HepG2 (cell line): ENCODE data around the gene TRMT1L. TPM values are rescaled to one million over a fixed set of nuclear protein-coding genes. Genes with fewer than 3 reads are reported as not detected.
A peak's percentile ranks its signal among the peaks of the same experiment; 100 is the strongest.

ENCODE experiments used
- ATAC-seq: fragments of 200-7000 bp; cut with Tn5 transposase; 3 replicates; pipeline ENCODE4 v1.9.1; 2020; ENCODE audit warnings: mild to moderate bottlenecking, moderate library complexity
- BruUV-seq: library from RNA; stranded (reverse); fragments of 400-500 nt; replicated peaks from 2 replicates; lab custom pipeline; 2021; lab: Mats Ljungman, UMichigan
- CTCF ChIA-PET: fragments of 300-600 bp; formaldehyde crosslinking; extraction: SDS; loops from one replicate; lab custom pipeline; 2021; ENCODE audit warnings: low total read pairs, inconsistent platforms, low intra/inter-chr PET ratio; lab: Yijun Ruan, JAX
- POLR2A ChIA-PET: fragments of 350-600 bp; sonication (Branson Sonifier 250); formaldehyde crosslinking; loops from one replicate; lab custom pipeline; 2020; ENCODE audit warnings: antibody characterized with exemption, inconsistent platforms; lab: Yijun Ruan, JAX
- DNase-seq: peaks from one replicate; pipeline ENCODE4 v3.0.0-alpha.2; 2015; ENCODE audit warnings: low spot score
- FAIRE-seq: peaks from 3 replicates; lab custom pipeline; 2011; peaks lifted over from hg19 to GRCh38; lab: Jason Lieb, UNC
- H2AFZ ChIP-seq: one replicate; pipeline ENCODE4 v1.6.1; 2011; ENCODE audit warnings: low read length, inconsistent platforms
- H3K27ac ChIP-seq: fragments of 300-600 bp; 3 replicates; pipeline ENCODE4 v1.8.0; 2011; ENCODE audit warnings: mixed run types, mild to moderate bottlenecking, mixed read lengths, low read length, inconsistent platforms; ENCODE audit not compliant: insufficient read depth; ENCODE audit errors: extremely low read length
- H3K27me3 ChIP-seq, 2 experiments: fragments of 200-600 bp in 1 of 2; 2 replicates in 1 of 2; 3 replicates in 1 of 2; pipeline versions ENCODE4 v1.6.0 to v1.8.0; 2011; ENCODE audit warnings: low read length in 2 of 2, mild to moderate bottlenecking in 2 of 2, moderate library complexity in 2 of 2, inconsistent platforms in 1 of 2; ENCODE audit not compliant: insufficient read depth in 2 of 2, control insufficient read depth in 1 of 2
- H3K36me3 ChIP-seq, 2 experiments: fragments of 200-600 bp in 1 of 2; replicated peaks in 1 of 2; 2 replicates in 1 of 2; 3 replicates in 1 of 2; pipeline versions ENCODE4 v1.5.1 to v1.8.0; 2011; ENCODE audit warnings: low read length in 2 of 2, inconsistent platforms in 1 of 2; ENCODE audit not compliant: insufficient read depth in 2 of 2, control insufficient read depth in 1 of 2
- H3K4me1 ChIP-seq: 2 replicates; pipeline ENCODE4 v1.5.1; 2012; ENCODE audit warnings: low read length, inconsistent platforms; ENCODE audit not compliant: insufficient read depth
- H3K4me2 ChIP-seq: 2 replicates; pipeline ENCODE4 v1.6.0; 2011; ENCODE audit warnings: low read depth, low read length, inconsistent platforms
- H3K4me3 ChIP-seq, 3 experiments: fragments of 200-600 bp in 1 of 3; sonication (generic), shearing (Covaris generic) in 1 of 3; replicated peaks in 1 of 3; 2 replicates each; pipeline ENCODE4 v1.5.1; 2011 to 2016; ENCODE audit warnings: low read length in 3 of 3, inconsistent platforms in 2 of 3, low read depth in 2 of 3, mild to moderate bottlenecking in 2 of 3, control low read depth in 1 of 3, mixed read lengths in 1 of 3; ENCODE audit not compliant: insufficient read depth in 1 of 3
- H3K79me2 ChIP-seq: one replicate; pipeline ENCODE4 v1.6.1; 2011; ENCODE audit warnings: low read length, inconsistent platforms; ENCODE audit not compliant: insufficient read depth
- H3K9ac ChIP-seq: 2 replicates; pipeline ENCODE4 v1.6.0; 2011; ENCODE audit warnings: mild to moderate bottlenecking, low read depth, low read length, inconsistent platforms; ENCODE audit not compliant: insufficient read depth
- H3K9me3 ChIP-seq: 2 replicates; pipeline ENCODE4 v1.5.1; 2012; ENCODE audit warnings: mild to moderate bottlenecking, low read length
- H4K20me1 ChIP-seq: 2 replicates; pipeline ENCODE4 v1.6.0; 2011; ENCODE audit warnings: inconsistent platforms, mild to moderate bottlenecking, low read length, moderate library complexity; ENCODE audit not compliant: insufficient read depth
- GPBP1L1 ChIP-seq: sonication (generic); formaldehyde crosslinking; IDR thresholded peaks from 2 replicates; pipeline ENCODE4 v1.5.0; 2020; ENCODE audit warnings: mild to moderate bottlenecking, missing genetic modification reagents
- HIC2 ChIP-seq: sonication (generic); formaldehyde crosslinking; IDR thresholded peaks from 2 replicates; pipeline ENCODE4 v1.9.0; 2022; ENCODE audit warnings: low read depth, missing genetic modification reagents
- KDM6A ChIP-seq: IDR thresholded peaks from 2 replicates; pipeline ENCODE4 v1.6.1; 2016; ENCODE audit warnings: low read depth
- MED8 ChIP-seq: sonication (generic); formaldehyde crosslinking; IDR thresholded peaks from 2 replicates; pipeline ENCODE4 v1.8.1; 2023; ENCODE audit warnings: mild to moderate bottlenecking, missing genetic modification reagents; ENCODE audit not compliant: insufficient replicate concordance
- MXD4 ChIP-seq: IDR thresholded peaks from 2 replicates; pipeline ENCODE4 v1.6.1; 2016; ENCODE audit warnings: mild to moderate bottlenecking, missing biosample characterization, missing genetic modification reagents
- NCOR1 ChIP-seq: fragments of 200-600 bp; sonication (generic); IDR thresholded peaks from 2 replicates; pipeline ENCODE4 v1.7.0; 2017; ENCODE audit warnings: antibody characterized with exemption, low read length, borderline replicate concordance
- PLRG1 ChIP-seq: fragments of 450-650 bp; conservative IDR thresholded peaks from 2 replicates; pipeline ENCODE4 v1.6.1; 2016
- POLR2G ChIP-seq: fragments of 200-400 bp; formaldehyde crosslinking; IDR thresholded peaks from 2 replicates; pipeline ENCODE4 v1.6.1; 2018; ENCODE audit warnings: mild to moderate bottlenecking, low read depth, low read length, moderate library complexity
- RBFOX2 ChIP-seq: fragments of 200-400 bp; formaldehyde crosslinking; IDR thresholded peaks from 2 replicates; pipeline ENCODE4 v1.6.1; 2017; ENCODE audit warnings: low read depth, mild to moderate bottlenecking, low read length
- TEF ChIP-seq: sonication (generic); formaldehyde crosslinking; IDR thresholded peaks from 2 replicates; pipeline ENCODE4 v1.5.0; 2020; ENCODE audit warnings: missing genetic modification reagents
- ZIK1 ChIP-seq: sonication (generic); formaldehyde crosslinking; IDR thresholded peaks from 2 replicates; pipeline ENCODE4 v1.5.0; 2020; ENCODE audit warnings: mild to moderate bottlenecking, low read depth, missing genetic modification reagents, borderline replicate concordance
- ZNF33B ChIP-seq: sonication (generic); formaldehyde crosslinking; IDR thresholded peaks from 2 replicates; pipeline ENCODE4 v1.5.1; 2020; ENCODE audit warnings: mild to moderate bottlenecking, missing genetic modification reagents
- ZNF383 ChIP-seq: sonication (generic); formaldehyde crosslinking; IDR thresholded peaks from 2 replicates; pipeline ENCODE4 v1.4.0; 2020; ENCODE audit warnings: missing genetic modification reagents, mild to moderate bottlenecking, borderline replicate concordance
- ZNF562 ChIP-seq: sonication (generic); formaldehyde crosslinking; IDR thresholded peaks from 2 replicates; pipeline ENCODE4 v1.8.0; 2022; ENCODE audit warnings: missing genetic modification reagents, borderline replicate concordance
- ZNF609 ChIP-seq: sonication (generic); formaldehyde crosslinking; IDR thresholded peaks from 2 replicates; pipeline ENCODE4 v1.4.0; 2020; ENCODE audit warnings: mild to moderate bottlenecking, missing genetic modification reagents, borderline replicate concordance
- WGBS: methylation state at CpG from one replicate; pipeline ENCODE4 v1.1.6; 2017; ENCODE audit warnings: low lambda C conversion rate; 5-methylcytosine and 5-hydroxymethylcytosine counted together
- in situ Hi-C: cut with HindIII; loops from 2 replicates; pipeline ENCODE4 v1.10.0; 2017; ENCODE audit warnings: low pct_unique_long_range_greater_than_20kb; ENCODE audit not compliant: extremely low pct_ligation_motif_present
- intact Hi-C: fragments of 100-400 bp; cut with micrococcal nuclease; formaldehyde crosslinking; loops from one replicate; pipeline ENCODE4 v1.10.0; 2022; ENCODE audit not compliant: unreplicated experiment
- polyA plus RNA-seq, 8 experiments: library from polyadenylated mRNA; depleted of rRNA in 3 of 8; stranded (reverse) in 7 of 8; unstranded in 1 of 8; fragments of >200 nt; fragmentation: Illumina TruSeq in 4 of 8; extraction: Trizol in 4 of 8; gene quantifications; 2 replicates each; pipeline versions ENCODE4 v1.2.1 to v1.2.3, GENCODE V29; 2011 to 2016; ENCODE audit warnings: low read depth in 4 of 8, missing spikeins in 1 of 8, mixed read lengths in 1 of 8; ENCODE audit not compliant: insufficient read depth in 1 of 8
- total RNA-seq, 5 experiments: library from RNA; depleted of rRNA; stranded (reverse); fragments of >200 nt; fragmentation: Illumina TruSeq; extraction: Trizol; gene quantifications; 2 replicates each; pipeline ENCODE4 v1.2.3, GENCODE V29; 2016; ENCODE audit warnings: low read depth in 1 of 5

Gene TRMT1L
- total and polyA plus RNA-seq, 2 of the 13 experiments (the other 11 are each of a cell fraction or from before 2014, with no cell fraction given), result 17.9 to 19.2 TPM

GRCh38 chr1:185156288-185156853 is 382 bp downstream of the TRMT1L start:
- Histone ChIP-seq H3K36me3 (no peaks in the 10 kb centered on the region), H3K4me1 (peaks cover 26% of the 10 kb centered on the region), H4K20me1 (no peaks in the 10 kb centered on the region), H3K4me3 (peak overlapping the region; percentile 92 to 94 (median 93)), H3K79me2 (peaks cover 20% of the 10 kb centered on the region), H3K4me2 (peak overlapping the region; percentile 80), H2AFZ (no peak overlapping the region), H3K27ac (peak overlapping the region; percentile 91), H3K9ac (peak overlapping the region; percentile 88), H3K9me3 (no peaks in the 10 kb centered on the region), H3K27me3 (no peaks in the 10 kb centered on the region; a peak in 1 of 5 replicates)
- ChIA-PET POLR2A (interaction anchor here (0.6 to 2.5 kb wide), 6 partner anchors 13 to 1219 kb away, joined by 3 to 13 read pairs (median 4); partner anchors contain the start of genes IVNS1ABP, ODR4, RNF2 and TPR), CTCF (no interaction called here)
- 1% methylated on average over 28 of the region's 30 CpGs for WGBS
- FAIRE-seq, result no peak
- intact Hi-C loops, result loop anchor here (2.0 to 5.0 kb wide), 5 partner anchors 14 to 1218 kb away; partner anchors contain the start of genes EDEM3, IVNS1ABP, ODR4 and RNF2
- peak; percentile 66 for ATAC-seq
- in situ Hi-C loops, result no loop called here
- TSS peak; percentile 85 for BruUV-seq
- no peak for DNase-seq
- TF ChIP-seq TEF (CRISPR knock-in tag) (no peak), RBFOX2 (peak; percentile 50; the same call in 1 of the 2 replicates), HIC2 (CRISPR knock-in tag) (no peak), ZNF562 (CRISPR knock-in tag) (no peak), PLRG1 (no peak), KDM6A (CRISPR knock-in tag) (no peak), NCOR1 (no peak), POLR2G (no peak), ZNF383 (CRISPR knock-in tag) (no peak; the same call in 1 of the 2 replicates), ZNF33B (CRISPR knock-in tag) (0 out of 2 replicates have a peak, but pooled peaks have one; percentile 17), MXD4 (no peak), ZNF609 (CRISPR knock-in tag) (no peak), ZIK1 (CRISPR knock-in tag) (no peak), GPBP1L1 (CRISPR knock-in tag) (no peak), MED8 (no peak)
